ENCODE measurements around the gene IFI27. TPM values are rescaled to one million over a fixed set of nuclear protein-coding genes. Genes with fewer than 3 reads are reported as not detected.
"Not testable (repeated sequence)": the region's sequence is repeated elsewhere in the genome, so short reads cannot be mapped to it uniquely, and the experiment has no call there.

IFI27 gene
- total RNA-seq, result 2.1 and 5.2 TPM in 2 replicates

- Mint-ChIP-seq H3K27ac (no peak within 1 kb of the TSS), H3K9me3 (no peaks in the 10 kb centered on the region), H3K4me1 (ENCODE audit: low read depth) (peaks cover 5% of the 10 kb centered on the region), H3K4me3 (ENCODE audit: low read depth) (no peak within 1 kb of the TSS), H3K27me3 (ENCODE audit: low read depth) (peaks cover 1% of the 10 kb centered on the region), H3K36me3 (ENCODE audit: low read depth) (no peaks in the 10 kb centered on the region)
- intact Hi-C loops (cut with micrococcal nuclease), result no loop called here
- no peak for DNase-seq (ENCODE audit: low spot score)
These were observed at the start of gene IFI27 for GRCh38 chr14:94110552-94111181. Gene IFI27 (plus strand): TSS chr14:94110736.

GRCh38 chr14:94062344-94062940, 48.1 kb upstream of the IFI27 start:
- H3K27ac Mint-ChIP-seq, result no peak overlapping the region

GRCh38 chr14:94066089-94066676, 44.4 kb upstream of the IFI27 start:
- no peak overlapping the region for H3K27ac Mint-ChIP-seq
- H3K9me3 Mint-ChIP-seq, result peaks cover 47% of the 10 kb centered on the region
- peaks cover 42% of the 10 kb centered on the region for H3K4me1 Mint-ChIP-seq (ENCODE audit: low read depth)
- H3K4me3 Mint-ChIP-seq (ENCODE audit: low read depth), result no peak overlapping the region
- no peaks in the 10 kb centered on the region for H3K27me3 Mint-ChIP-seq (ENCODE audit: low read depth)
- peaks cover 80% of the 10 kb centered on the region for H3K36me3 Mint-ChIP-seq (ENCODE audit: low read depth)
- no peak for DNase-seq (ENCODE audit: low spot score)
- intact Hi-C loops (cut with micrococcal nuclease), result no loop called here

More at GRCh38 chr14:94062344-94062940, 48.1 kb upstream of the IFI27 start:
- DNase-seq (ENCODE audit: low spot score), result no peak
- H3K9me3 Mint-ChIP-seq, result peaks cover 9% of the 10 kb centered on the region
- H3K4me1 Mint-ChIP-seq (ENCODE audit: low read depth), result peaks cover 39% of the 10 kb centered on the region
- H3K4me3 Mint-ChIP-seq (ENCODE audit: low read depth), result no peak overlapping the region
- H3K27me3 Mint-ChIP-seq (ENCODE audit: low read depth), result no peaks in the 10 kb centered on the region
- intact Hi-C loops (cut with micrococcal nuclease), result no loop called here
- H3K36me3 Mint-ChIP-seq (ENCODE audit: low read depth), result peaks cover 78% of the 10 kb centered on the region

GRCh38 chr14:94072076-94072475, 38.5 kb upstream of the IFI27 start:
- H3K27me3 Mint-ChIP-seq (ENCODE audit: low read depth); intact Hi-C loops (cut with micrococcal nuclease); H3K4me3 Mint-ChIP-seq (ENCODE audit: low read depth); H3K27ac Mint-ChIP-seq; DNase-seq (ENCODE audit: low spot score): not testable (repeated sequence)
- peaks cover 27% of the 10 kb centered on the region for H3K4me1 Mint-ChIP-seq (ENCODE audit: low read depth)
- H3K36me3 Mint-ChIP-seq (ENCODE audit: low read depth), result peaks cover 95% of the 10 kb centered on the region
- H3K9me3 Mint-ChIP-seq, result peaks cover 73% of the 10 kb centered on the region

- Mint-ChIP-seq H3K27me3 (ENCODE audit: low read depth) (no peaks in the 10 kb centered on the region), H3K9me3 (peaks cover 49% of the 10 kb centered on the region), H3K27ac (no peak overlapping the region), H3K4me3 (ENCODE audit: low read depth) (no peak overlapping the region), H3K4me1 (ENCODE audit: low read depth) (peaks cover 32% of the 10 kb centered on the region), H3K36me3 (ENCODE audit: low read depth) (peaks cover 94% of the 10 kb centered on the region)
- no peak for DNase-seq (ENCODE audit: low spot score)
- intact Hi-C loops (cut with micrococcal nuclease), result no loop called here
These were observed 36.0 kb upstream of the IFI27 start for GRCh38 chr14:94074534-94074933.

- Mint-ChIP-seq H3K27me3 (ENCODE audit: low read depth) (no peaks in the 10 kb centered on the region), H3K4me1 (ENCODE audit: low read depth) (peaks cover 36% of the 10 kb centered on the region), H3K4me3 (ENCODE audit: low read depth) (peak overlapping the region; percentile 1), H3K27ac (no peak overlapping the region), H3K9me3 (peaks cover 44% of the 10 kb centered on the region), H3K36me3 (ENCODE audit: low read depth) (peaks cover 94% of the 10 kb centered on the region)
- no peak for DNase-seq (ENCODE audit: low spot score)
- intact Hi-C loops (cut with micrococcal nuclease), result no loop called here
These were observed 35.5 kb upstream of the IFI27 start for GRCh38 chr14:94075008-94075407.

GRCh38 chr14:94077111-94077821, 33.3 kb upstream of the IFI27 start:
- no peak for DNase-seq (ENCODE audit: low spot score)
- H3K9me3 Mint-ChIP-seq, result peaks cover 27% of the 10 kb centered on the region
- intact Hi-C loops (cut with micrococcal nuclease), result no loop called here
- peaks cover 77% of the 10 kb centered on the region for H3K36me3 Mint-ChIP-seq (ENCODE audit: low read depth)
- H3K4me3 Mint-ChIP-seq (ENCODE audit: low read depth), result peak overlapping the region; percentile 51
- no peak overlapping the region for H3K27ac Mint-ChIP-seq
- H3K27me3 Mint-ChIP-seq (ENCODE audit: low read depth), result no peaks in the 10 kb centered on the region
- peaks cover 44% of the 10 kb centered on the region for H3K4me1 Mint-ChIP-seq (ENCODE audit: low read depth)

- Mint-ChIP-seq H3K4me1 (ENCODE audit: low read depth) (peaks cover 47% of the 10 kb centered on the region), H3K27ac (no peak overlapping the region), H3K9me3 (peaks cover 24% of the 10 kb centered on the region), H3K27me3 (ENCODE audit: low read depth) (no peaks in the 10 kb centered on the region), H3K36me3 (ENCODE audit: low read depth) (peaks cover 74% of the 10 kb centered on the region), H3K4me3 (ENCODE audit: low read depth) (peak overlapping the region; percentile 55)
- DNase-seq (ENCODE audit: low spot score), result no peak
- intact Hi-C loops (cut with micrococcal nuclease), result no loop called here
These were observed 32.7 kb upstream of the IFI27 start for GRCh38 chr14:94077823-94078222.

- Mint-ChIP-seq H3K27ac (peak overlapping the region; percentile 100), H3K36me3 (ENCODE audit: low read depth) (peaks cover 69% of the 10 kb centered on the region), H3K4me3 (ENCODE audit: low read depth) (peak overlapping the region; percentile 99), H3K4me1 (ENCODE audit: low read depth) (peaks cover 51% of the 10 kb centered on the region), H3K27me3 (ENCODE audit: low read depth) (no peaks in the 10 kb centered on the region), H3K9me3 (peaks cover 9% of the 10 kb centered on the region)
- intact Hi-C loops (cut with micrococcal nuclease), result loop anchor here (2.0 to 5.0 kb wide), 4 partner anchors 23 to 92 kb away; partner anchors contain the start of genes OTUB2 and PPP4R4
- DNase-seq (ENCODE audit: low spot score), result no peak
These were observed 30.5 kb upstream of the IFI27 start for GRCh38 chr14:94079891-94080620.

GRCh38 chr14:94080621-94081385, 29.7 kb upstream of the IFI27 start, which contains the start of the genes DDX24 and IFI27L1:
Gene DDX24 (minus strand): TSS chr14:94081202. CDS start chr14:94079742, 1,460 bp downstream.
Gene IFI27L1 (plus strand): TSS chr14:94081310. CDS start chr14:94096938, 15,628 bp downstream.
- intact Hi-C loops (cut with micrococcal nuclease), result loop anchor here (1.0 to 5.0 kb wide), 5 partner anchors 24 to 91 kb away; partner anchors contain the start of genes OTUB2 and PPP4R4
- H3K27me3 Mint-ChIP-seq (ENCODE audit: low read depth), result no peaks in the 10 kb centered on the region
- H3K4me3 Mint-ChIP-seq (ENCODE audit: low read depth), result peak within 1 kb of the TSS; percentile 99
- H3K4me1 Mint-ChIP-seq (ENCODE audit: low read depth), result peaks cover 47% of the 10 kb centered on the region
- peaks cover 1% of the 10 kb centered on the region for H3K9me3 Mint-ChIP-seq
- DNase-seq (ENCODE audit: low spot score), result peak; percentile 96
- peaks cover 63% of the 10 kb centered on the region for H3K36me3 Mint-ChIP-seq (ENCODE audit: low read depth)
- peak within 1 kb of the TSS; percentile 100 for H3K27ac Mint-ChIP-seq

GRCh38 chr14:94081386-94081820, 29.1 kb upstream of the IFI27 start:
- Mint-ChIP-seq H3K36me3 (ENCODE audit: low read depth) (peaks cover 62% of the 10 kb centered on the region), H3K27ac (peak overlapping the region; percentile 100), H3K27me3 (ENCODE audit: low read depth) (no peaks in the 10 kb centered on the region), H3K4me1 (ENCODE audit: low read depth) (peaks cover 47% of the 10 kb centered on the region), H3K9me3 (peaks cover 3% of the 10 kb centered on the region), H3K4me3 (ENCODE audit: low read depth) (peak overlapping the region; percentile 99)
- intact Hi-C loops (cut with micrococcal nuclease), result loop anchor here (1.0 to 5.0 kb wide), 5 partner anchors 25 to 91 kb away; partner anchors contain the start of genes OTUB2 and PPP4R4
- DNase-seq (ENCODE audit: low spot score), result no peak
